Measurements from ENCODE around the gene APBA1.

APBA1 gene

DNA sequence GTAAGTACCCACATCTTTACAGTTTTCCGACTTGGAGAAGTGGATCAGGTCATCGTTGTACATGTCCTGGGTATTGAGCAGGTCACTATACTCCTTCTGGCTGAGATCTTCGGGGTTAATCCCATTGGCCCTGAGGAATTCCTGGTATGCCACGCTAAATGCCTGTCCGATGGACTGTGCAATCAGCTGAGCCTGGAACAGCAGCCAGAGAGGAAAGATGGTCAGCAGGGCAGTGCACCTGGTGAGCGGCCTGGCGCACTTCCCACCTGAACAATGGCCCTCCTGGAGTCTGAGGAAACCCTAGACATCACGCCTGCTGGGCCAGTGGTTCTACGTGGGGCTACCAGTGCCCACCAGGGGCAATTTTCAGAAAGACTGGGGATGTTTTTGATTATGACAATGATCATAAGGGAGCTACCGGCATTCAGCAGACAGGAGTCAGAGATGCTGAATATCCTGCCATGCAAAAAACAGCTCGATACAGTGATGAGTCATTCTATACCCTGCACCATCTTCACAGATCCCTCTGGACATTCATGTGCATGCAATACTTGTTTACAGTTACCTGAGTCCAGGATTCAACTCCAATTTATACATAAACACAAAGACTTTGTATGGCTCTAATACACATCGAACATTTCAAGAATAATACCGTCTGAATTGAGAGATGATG, 219.9 kb downstream of the APBA1 start:
- H3K27ac ChIP-seq, result no peak overlapping the region
- no peak for DNase-seq (ENCODE audit: low spot score)
- TF ChIP-seq, protein P1, sequence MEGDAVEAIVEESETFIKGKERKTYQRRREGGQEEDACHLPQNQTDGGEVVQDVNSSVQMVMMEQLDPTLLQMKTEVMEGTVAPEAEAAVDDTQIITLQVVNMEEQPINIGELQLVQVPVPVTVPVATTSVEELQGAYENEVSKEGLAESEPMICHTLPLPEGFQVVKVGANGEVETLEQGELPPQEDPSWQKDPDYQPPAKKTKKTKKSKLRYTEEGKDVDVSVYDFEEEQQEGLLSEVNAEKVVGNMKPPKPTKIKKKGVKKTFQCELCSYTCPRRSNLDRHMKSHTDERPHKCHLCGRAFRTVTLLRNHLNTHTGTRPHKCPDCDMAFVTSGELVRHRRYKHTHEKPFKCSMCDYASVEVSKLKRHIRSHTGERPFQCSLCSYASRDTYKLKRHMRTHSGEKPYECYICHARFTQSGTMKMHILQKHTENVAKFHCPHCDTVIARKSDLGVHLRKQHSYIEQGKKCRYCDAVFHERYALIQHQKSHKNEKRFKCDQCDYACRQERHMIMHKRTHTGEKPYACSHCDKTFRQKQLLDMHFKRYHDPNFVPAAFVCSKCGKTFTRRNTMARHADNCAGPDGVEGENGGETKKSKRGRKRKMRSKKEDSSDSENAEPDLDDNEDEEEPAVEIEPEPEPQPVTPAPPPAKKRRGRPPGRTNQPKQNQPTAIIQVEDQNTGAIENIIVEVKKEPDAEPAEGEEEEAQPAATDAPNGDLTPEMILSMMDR (conservative IDR thresholded peaks at IDR 0.05; ENCODE audit: low read depth), result no peak
- ChIA-PET POLR2A (ENCODE audit: low non-redundant PET) (no interaction called here), CTCF (interaction anchor here (0.5 kb wide), 1 partner anchor 100 kb away, joined by 3 read pairs; no protein-coding TSS in a partner anchor)

DNA sequence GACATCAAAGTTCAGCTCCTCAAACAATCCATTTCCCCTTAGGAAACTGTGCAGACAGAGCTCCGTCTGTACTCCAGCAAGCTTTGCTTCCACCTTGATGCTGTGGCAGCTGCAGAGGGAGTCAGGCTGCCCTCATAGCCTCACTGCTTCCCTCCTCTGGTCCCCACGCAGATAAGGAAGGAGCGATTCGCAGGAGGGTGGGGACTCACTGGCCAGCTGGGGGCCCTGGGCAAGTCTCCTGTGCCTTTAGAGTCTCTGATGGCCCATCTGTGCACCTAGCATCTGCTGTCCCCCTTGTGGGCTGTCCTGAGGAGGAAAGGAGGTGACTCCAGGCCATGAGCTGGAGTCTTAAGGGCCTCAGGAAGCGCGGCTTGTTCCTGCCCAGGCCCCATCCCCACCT, 225.7 kb downstream of the APBA1 start:
- CTCF ChIA-PET, result interaction anchor here (0.5 kb wide), 1 partner anchor 136 kb away, joined by 3 read pairs; no protein-coding TSS in a partner anchor
- TF ChIP-seq, protein P1 (conservative IDR thresholded peaks at IDR 0.05; ENCODE audit: low read depth), result no peak
- DNase-seq (ENCODE audit: low spot score), result no peak

DNA sequence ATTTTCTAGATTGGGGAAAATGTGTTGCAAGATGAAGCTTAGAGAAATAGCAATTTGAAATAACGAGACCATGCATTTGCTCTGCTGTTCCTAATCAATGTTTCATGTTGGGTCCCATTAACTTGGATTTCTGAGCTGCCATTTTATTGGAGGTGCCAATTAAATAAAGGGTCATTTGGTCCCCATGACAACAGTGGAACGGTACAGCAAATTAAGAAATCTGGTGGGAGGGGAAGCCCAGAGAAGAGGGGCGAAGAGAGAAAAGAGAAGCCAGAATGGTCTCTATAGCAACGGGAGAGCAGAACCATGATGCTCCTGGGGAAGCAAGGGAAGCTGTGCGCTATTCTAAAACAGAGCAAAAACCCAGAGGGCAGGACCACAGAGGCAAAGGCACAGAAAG, 226.9 kb downstream of the APBA1 start:
- CTCF ChIA-PET, result no interaction called here
- TF ChIP-seq, protein P1 (conservative IDR thresholded peaks at IDR 0.05; ENCODE audit: low read depth), result no peak
- H3K27ac ChIP-seq, result no peak overlapping the region
- no peak for DNase-seq (ENCODE audit: low spot score)
- POLR2A ChIA-PET (ENCODE audit: low non-redundant PET), result no interaction called here

More for the DNA sequence above, 225.7 kb downstream of the APBA1 start:
- H3K27ac ChIP-seq, result no peak overlapping the region
- POLR2A ChIA-PET (ENCODE audit: low non-redundant PET), result no interaction called here

DNA sequence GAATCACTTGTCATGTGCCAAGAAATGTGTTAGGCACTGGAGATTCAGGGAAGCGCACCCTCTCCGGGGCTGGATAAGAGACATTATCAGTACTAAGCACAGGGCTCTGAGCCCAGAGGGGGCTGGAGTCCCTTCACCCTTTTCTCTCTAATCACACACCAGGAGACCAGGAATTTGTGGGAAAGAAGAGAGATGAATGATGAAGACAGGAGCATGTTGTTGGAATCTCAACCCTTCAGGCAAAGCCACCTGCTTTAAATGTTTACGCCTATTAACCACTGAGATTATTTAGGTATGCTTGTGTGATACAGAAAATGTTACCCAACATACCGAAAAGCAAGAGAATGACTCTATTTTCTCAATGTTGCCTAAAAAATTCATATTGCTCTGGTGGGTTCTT, 227.4 kb downstream of the APBA1 start:
- CTCF ChIA-PET, result no interaction called here

DNA sequence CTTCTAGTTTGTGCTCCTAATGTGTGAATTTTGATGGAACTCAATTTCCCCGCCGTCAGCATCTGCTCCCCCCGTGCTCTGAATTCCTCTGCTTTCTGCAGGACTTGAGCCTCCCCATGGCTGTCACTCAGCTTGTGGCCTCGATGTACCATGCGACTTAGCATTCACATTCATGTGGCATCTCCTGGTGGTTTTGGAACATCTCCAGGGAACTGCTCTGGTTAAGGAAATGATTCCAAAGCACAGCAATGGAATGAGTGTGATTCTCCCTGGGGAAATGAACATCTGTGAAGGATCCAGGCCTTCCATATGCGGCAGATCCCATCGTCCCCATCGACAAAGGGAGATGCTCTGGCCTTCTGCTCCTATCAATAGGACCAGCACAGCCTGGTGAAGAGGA, 228.2 kb downstream of the APBA1 start:
- DNase-seq (ENCODE audit: low spot score), result no peak
- no peak overlapping the region for H3K27ac ChIP-seq
- TF ChIP-seq, protein P1 (conservative IDR thresholded peaks at IDR 0.05; ENCODE audit: low read depth), result no peak
- ChIA-PET POLR2A (ENCODE audit: low non-redundant PET) (no interaction called here), CTCF (no interaction called here)

More for the DNA sequence above, 227.4 kb downstream of the APBA1 start:
- TF ChIP-seq, protein P1 (conservative IDR thresholded peaks at IDR 0.05; ENCODE audit: low read depth), result no peak
- DNase-seq (ENCODE audit: low spot score), result no peak
- no peak overlapping the region for H3K27ac ChIP-seq
- POLR2A ChIA-PET (ENCODE audit: low non-redundant PET), result no interaction called here

DNA sequence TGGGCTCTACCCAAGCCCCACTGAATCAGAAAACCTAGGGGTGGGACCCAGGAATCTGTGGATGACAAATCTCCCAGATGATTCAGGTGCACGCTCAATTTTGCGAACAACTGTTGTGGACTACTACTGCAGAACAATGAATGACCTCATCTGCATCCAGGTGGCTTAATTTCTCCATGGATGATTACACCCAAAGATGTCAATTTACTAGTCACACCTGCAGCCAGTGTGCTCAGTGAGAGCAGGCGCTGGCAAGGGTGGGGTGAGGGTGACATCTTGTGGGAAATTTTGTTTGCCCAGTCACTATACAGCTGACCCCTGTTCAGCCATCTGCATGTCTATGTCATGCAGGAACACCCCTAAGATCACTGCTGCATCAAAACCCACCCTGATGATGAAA, 229.0 kb downstream of the APBA1 start:
- no peak overlapping the region for H3K27ac ChIP-seq
- DNase-seq (ENCODE audit: low spot score), result no peak
- ChIA-PET POLR2A (ENCODE audit: low non-redundant PET) (no interaction called here), CTCF (interaction anchor here (1.2 kb wide), 1 partner anchor 21 kb away, joined by 3 read pairs; no protein-coding TSS in a partner anchor)
- TF ChIP-seq, protein P1 (conservative IDR thresholded peaks at IDR 0.05; ENCODE audit: low read depth), result no peak
